ENCODE results near the gene TSPAN7.

Gene TSPAN7

GRCh38 chrX:38516196-38516774 is 45.1 kb upstream of the TSPAN7 start:
- no peak overlapping the region for H2BK5ac ChIP-seq (ENCODE audit: low read depth, low read length, poor library complexity)
- no peak overlapping the region for H2AFZ ChIP-seq (ENCODE audit: insufficient read depth, low read length, poor library complexity)
- H2AK5ac ChIP-seq (ENCODE audit: low read length) = no peak overlapping the region
- H3K9ac ChIP-seq (ENCODE audit: low read length) = no peak overlapping the region
- H3K4me1 ChIP-seq (ENCODE audit: control insufficient read depth in 1 of 2, insufficient read depth in 2 of 2, low read length in 2 of 2) = no peaks in the 10 kb centered on the region
- H3K27ac ChIP-seq (ENCODE audit: low read depth, low read length) = no peak overlapping the region
- no peak overlapping the region for H2BK120ac ChIP-seq (ENCODE audit: insufficient read depth, low read length, poor library complexity)
- no peak overlapping the region for H4K8ac ChIP-seq (ENCODE audit: low read depth, low read length)
- no peak overlapping the region for H3K23ac ChIP-seq (ENCODE audit: low read length)
- H3K79me1 ChIP-seq (ENCODE audit: low read length) = no peaks in the 10 kb centered on the region
- H3K4me3 ChIP-seq (ENCODE audit: low read depth, low read length) = no peak overlapping the region
- no peak overlapping the region for H4K12ac ChIP-seq (ENCODE audit: low read depth, low read length)
- H3K27me3 ChIP-seq (ENCODE audit: insufficient read depth, low read length) = no peaks in the 10 kb centered on the region
- WGBS (ENCODE audit: extremely low coverage, insufficient coverage, insufficient read length) = no CpG with 5 or more reads among the region's 2 CpGs
- H3K79me2 ChIP-seq (ENCODE audit: control insufficient read depth, insufficient read depth, low read length, poor library complexity) = no peaks in the 10 kb centered on the region
- no peak overlapping the region for H4K91ac ChIP-seq (ENCODE audit: low read depth, low read length)
- DNase-seq = no peak
- no peak overlapping the region for H2BK12ac ChIP-seq (ENCODE audit: low read length)
- H3K4ac ChIP-seq (ENCODE audit: low read depth, low read length) = no peak overlapping the region
- H3K14ac ChIP-seq (ENCODE audit: low read length) = no peak overlapping the region
- no peaks in the 10 kb centered on the region for H3K9me3 ChIP-seq (ENCODE audit: insufficient read depth, low read depth, low read length)
- no peaks in the 10 kb centered on the region for H3K36me3 ChIP-seq (ENCODE audit: control insufficient read depth in 1 of 2, insufficient read depth in 2 of 2, low read length in 2 of 2)
- H3K18ac ChIP-seq (ENCODE audit: low read length) = no peak overlapping the region
- H3K4me2 ChIP-seq (ENCODE audit: low read length) = no peak overlapping the region

GRCh38 chrX:38519651-38520050 is 41.7 kb upstream of the TSPAN7 start:
- Histone ChIP-seq H3K9me3 (ENCODE audit: insufficient read depth, low read depth, low read length) (no peaks in the 10 kb centered on the region), H4K91ac (ENCODE audit: low read depth, low read length) (no peak overlapping the region), H3K27ac (ENCODE audit: low read depth, low read length) (no peak overlapping the region), H3K4me2 (ENCODE audit: low read length) (no peak overlapping the region), H3K4me3 (ENCODE audit: low read depth, low read length) (no peak overlapping the region), H3K4ac (ENCODE audit: low read depth, low read length) (no peak overlapping the region), H2BK120ac (ENCODE audit: insufficient read depth, low read length, poor library complexity) (no peak overlapping the region), H3K9ac (ENCODE audit: low read length) (no peak overlapping the region), H3K36me3 (ENCODE audit: control insufficient read depth in 1 of 2, insufficient read depth in 2 of 2, low read length in 2 of 2) (no peaks in the 10 kb centered on the region), H3K79me1 (ENCODE audit: low read length) (no peaks in the 10 kb centered on the region), H3K27me3 (ENCODE audit: insufficient read depth, low read length) (no peaks in the 10 kb centered on the region), H3K23ac (ENCODE audit: low read length) (no peak overlapping the region), H3K18ac (ENCODE audit: low read length) (no peak overlapping the region), H3K4me1 (ENCODE audit: control insufficient read depth in 1 of 2, insufficient read depth in 2 of 2, low read length in 2 of 2) (no peaks in the 10 kb centered on the region), H2AK5ac (ENCODE audit: low read length) (no peak overlapping the region), H2BK5ac (ENCODE audit: low read depth, low read length, poor library complexity) (no peak overlapping the region), H2BK12ac (ENCODE audit: low read length) (no peak overlapping the region), H3K79me2 (ENCODE audit: control insufficient read depth, insufficient read depth, low read length, poor library complexity) (no peaks in the 10 kb centered on the region), H2AFZ (ENCODE audit: insufficient read depth, low read length, poor library complexity) (no peak overlapping the region), H4K8ac (ENCODE audit: low read depth, low read length) (no peak overlapping the region), H4K12ac (ENCODE audit: low read depth, low read length) (no peak overlapping the region), H3K14ac (ENCODE audit: low read length) (no peak overlapping the region)
- WGBS (ENCODE audit: extremely low coverage, insufficient coverage, insufficient read length) = no CpG with 5 or more reads among the region's 6 CpGs
- DNase-seq = no peak

GRCh38 chrX:38538134-38538533 is 23.2 kb upstream of the TSPAN7 start:
- Histone ChIP-seq H3K79me1 (ENCODE audit: low read length) (no peaks in the 10 kb centered on the region), H2AK5ac (ENCODE audit: low read length) (no peak overlapping the region), H2AFZ (ENCODE audit: insufficient read depth, low read length, poor library complexity) (no peak overlapping the region), H3K36me3 (ENCODE audit: control insufficient read depth in 1 of 2, insufficient read depth in 2 of 2, low read length in 2 of 2) (no peaks in the 10 kb centered on the region), H2BK12ac (ENCODE audit: low read length) (no peak overlapping the region), H3K9me3 (ENCODE audit: insufficient read depth, low read depth, low read length) (no peaks in the 10 kb centered on the region), H4K12ac (ENCODE audit: low read depth, low read length) (no peak overlapping the region), H3K4me2 (ENCODE audit: low read length) (no peak overlapping the region), H3K4me3 (ENCODE audit: low read depth, low read length) (no peak overlapping the region), H3K14ac (ENCODE audit: low read length) (no peak overlapping the region), H3K79me2 (ENCODE audit: control insufficient read depth, insufficient read depth, low read length, poor library complexity) (no peaks in the 10 kb centered on the region), H4K91ac (ENCODE audit: low read depth, low read length) (no peak overlapping the region), H2BK120ac (ENCODE audit: insufficient read depth, low read length, poor library complexity) (no peak overlapping the region), H3K27me3 (ENCODE audit: insufficient read depth, low read length) (no peaks in the 10 kb centered on the region), H3K4ac (ENCODE audit: low read depth, low read length) (no peak overlapping the region), H3K27ac (ENCODE audit: low read depth, low read length) (no peak overlapping the region), H4K8ac (ENCODE audit: low read depth, low read length) (no peak overlapping the region), H3K23ac (ENCODE audit: low read length) (no peak overlapping the region), H3K9ac (ENCODE audit: low read length) (no peak overlapping the region), H3K18ac (ENCODE audit: low read length) (no peak overlapping the region), H3K4me1 (ENCODE audit: control insufficient read depth in 1 of 2, insufficient read depth in 2 of 2, low read length in 2 of 2) (no peaks in the 10 kb centered on the region), H2BK5ac (ENCODE audit: low read depth, low read length, poor library complexity) (no peak overlapping the region)
- WGBS (ENCODE audit: extremely low coverage, insufficient coverage, insufficient read length) = no CpG with 5 or more reads among the region's 2 CpGs
- no peak for DNase-seq

GRCh38 chrX:38539748-38540147 is 21.6 kb upstream of the TSPAN7 start:
- H2BK5ac ChIP-seq (ENCODE audit: low read depth, low read length, poor library complexity) = no peak overlapping the region
- no peak overlapping the region for H4K12ac ChIP-seq (ENCODE audit: low read depth, low read length)
- no peak overlapping the region for H3K14ac ChIP-seq (ENCODE audit: low read length)
- H3K36me3 ChIP-seq (ENCODE audit: control insufficient read depth in 1 of 2, insufficient read depth in 2 of 2, low read length in 2 of 2) = no peaks in the 10 kb centered on the region
- no peaks in the 10 kb centered on the region for H3K27me3 ChIP-seq (ENCODE audit: insufficient read depth, low read length)
- H3K23ac ChIP-seq (ENCODE audit: low read length) = no peak overlapping the region
- DNase-seq = no peak
- H3K4me1 ChIP-seq (ENCODE audit: control insufficient read depth in 1 of 2, insufficient read depth in 2 of 2, low read length in 2 of 2) = no peaks in the 10 kb centered on the region
- no peaks in the 10 kb centered on the region for H3K79me1 ChIP-seq (ENCODE audit: low read length)
- no peak overlapping the region for H2BK12ac ChIP-seq (ENCODE audit: low read length)
- no peak overlapping the region for H4K91ac ChIP-seq (ENCODE audit: low read depth, low read length)
- no peak overlapping the region for H2BK120ac ChIP-seq (ENCODE audit: insufficient read depth, low read length, poor library complexity)
- no peak overlapping the region for H3K4ac ChIP-seq (ENCODE audit: low read depth, low read length)
- WGBS (ENCODE audit: extremely low coverage, insufficient coverage, insufficient read length) = no CpG with 5 or more reads among the region's 1 CpG
- no peak overlapping the region for H4K8ac ChIP-seq (ENCODE audit: low read depth, low read length)
- no peak overlapping the region for H3K4me2 ChIP-seq (ENCODE audit: low read length)
- no peak overlapping the region for H2AK5ac ChIP-seq (ENCODE audit: low read length)
- no peak overlapping the region for H3K27ac ChIP-seq (ENCODE audit: low read depth, low read length)
- H3K9me3 ChIP-seq (ENCODE audit: insufficient read depth, low read depth, low read length) = no peaks in the 10 kb centered on the region
- no peak overlapping the region for H3K9ac ChIP-seq (ENCODE audit: low read length)
- H2AFZ ChIP-seq (ENCODE audit: insufficient read depth, low read length, poor library complexity) = no peak overlapping the region
- H3K79me2 ChIP-seq (ENCODE audit: control insufficient read depth, insufficient read depth, low read length, poor library complexity) = no peaks in the 10 kb centered on the region
- no peak overlapping the region for H3K18ac ChIP-seq (ENCODE audit: low read length)
- no peak overlapping the region for H3K4me3 ChIP-seq (ENCODE audit: low read depth, low read length)

Data from trophoblast cell (in vitro differentiated cells and primary cell).